HG03457 (cell line): ENCODE data around the gene EBP.
"Not testable (repeated sequence)": the region's sequence is repeated elsewhere in the genome, so short reads cannot be mapped to it uniquely, and the experiment has no call there.

ENCODE experiments used
- ATAC-seq: cut with Tn5 transposase; IDR thresholded peaks from one replicate; pipeline ENCODE4 v1.9.1; 2021; ENCODE audit warnings: moderate number of reproducible peaks; ENCODE audit not compliant: unreplicated experiment

The EBP gene

GRCh38 chrX:48492293-48492910 lies 29.2 kb upstream of the EBP start:
- no peak for ATAC-seq

- no peak for ATAC-seq
Observed at GRCh38 chrX:48493890-48494364, 27.7 kb upstream of the EBP start.

- ATAC-seq, result no peak
Observed at GRCh38 chrX:48496660-48497059, 24.9 kb upstream of the EBP start.

- no peak for ATAC-seq
Observed at GRCh38 chrX:48497871-48498270, 23.7 kb upstream of the EBP start.

- no peak for ATAC-seq
Observed at GRCh38 chrX:48498374-48498809, 23.2 kb upstream of the EBP start.

GRCh38 chrX:48504261-48504660 lies 17.3 kb upstream of the EBP start:
- ATAC-seq, result no peak

- no peak for ATAC-seq
Observed at GRCh38 chrX:48505481-48505880, 16.1 kb upstream of the EBP start.

- ATAC-seq, result no peak
Observed at GRCh38 chrX:48507246-48507645, 14.4 kb upstream of the EBP start.

GRCh38 chrX:48508400-48509244 lies 13.0 kb upstream of the EBP start, which contains the start of gene PORCN:
Gene PORCN (plus strand): TSS chrX:48508992. CDS start chrX:48509821, 829 bp downstream.
- ATAC-seq, result peak; percentile 48

- ATAC-seq, result no peak
Observed at GRCh38 chrX:48509245-48509590, 12.4 kb upstream of the EBP start.

- ATAC-seq, result no peak
Observed at GRCh38 chrX:48509619-48510018, 12.0 kb upstream of the EBP start.

- ATAC-seq, result no peak
Observed at GRCh38 chrX:48511560-48511959, 10.0 kb upstream of the EBP start.

GRCh38 chrX:48512371-48512935 lies 9.2 kb upstream of the EBP start:
- ATAC-seq, result no peak

- ATAC-seq, result no peak
Observed at GRCh38 chrX:48513670-48514069, 7.9 kb upstream of the EBP start.

- no peak for ATAC-seq
Observed at GRCh38 chrX:48514126-48514806, 7.3 kb upstream of the EBP start.

- ATAC-seq, result no peak
Observed at GRCh38 chrX:48514868-48515460, 6.6 kb upstream of the EBP start.

- no peak for ATAC-seq
Observed at GRCh38 chrX:48515842-48516241, 5.8 kb upstream of the EBP start.

GRCh38 chrX:48516285-48516684 lies 5.3 kb upstream of the EBP start:
- no peak for ATAC-seq

GRCh38 chrX:48516987-48517386 lies 4.6 kb upstream of the EBP start:
- no peak for ATAC-seq

GRCh38 chrX:48519481-48519880 lies 2.1 kb upstream of the EBP start:
- not testable (repeated sequence) for ATAC-seq

- ATAC-seq, result no peak
Observed at GRCh38 chrX:48520455-48520854, 1.2 kb upstream of the EBP start.
